LNCAP (cell line): ENCODE measurements around the gene TMEM266.

ENCODE experiments used
- CTCF ChIP-seq: fragments of 450-650 bp; IDR thresholded peaks from 2 replicates; pipeline ENCODE4 v1.5.1; 2017; ENCODE audit warnings: mild to moderate bottlenecking

Gene TMEM266

DNA sequence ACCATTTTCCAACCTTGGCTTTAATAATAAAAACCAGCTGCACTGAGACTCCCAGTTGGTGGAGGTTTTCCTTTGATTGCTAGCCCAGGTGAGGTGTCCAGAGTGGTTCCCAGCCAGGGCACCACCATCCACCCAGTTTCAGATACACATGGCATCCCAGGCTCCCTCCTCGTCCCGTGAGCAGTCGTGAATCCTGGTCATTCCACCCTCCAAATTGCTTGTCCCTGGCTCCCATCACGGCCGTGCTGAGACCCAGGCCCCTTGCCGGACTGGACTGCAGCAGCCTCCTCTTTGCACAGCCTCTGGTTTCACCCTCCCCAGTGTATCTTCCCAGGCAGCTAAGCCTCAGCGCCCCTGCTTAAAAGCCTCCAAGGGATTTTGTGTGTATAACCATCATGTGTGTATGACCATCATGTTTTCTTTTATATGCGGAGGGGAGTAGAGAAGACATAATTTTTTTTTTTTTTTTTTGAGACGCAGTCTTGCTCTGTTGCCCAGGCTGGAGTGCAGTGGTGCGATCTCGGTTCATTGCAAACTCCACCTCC, 145.2 kb downstream of the TMEM266 start:
- TF ChIP-seq CTCF: no peak

DNA sequence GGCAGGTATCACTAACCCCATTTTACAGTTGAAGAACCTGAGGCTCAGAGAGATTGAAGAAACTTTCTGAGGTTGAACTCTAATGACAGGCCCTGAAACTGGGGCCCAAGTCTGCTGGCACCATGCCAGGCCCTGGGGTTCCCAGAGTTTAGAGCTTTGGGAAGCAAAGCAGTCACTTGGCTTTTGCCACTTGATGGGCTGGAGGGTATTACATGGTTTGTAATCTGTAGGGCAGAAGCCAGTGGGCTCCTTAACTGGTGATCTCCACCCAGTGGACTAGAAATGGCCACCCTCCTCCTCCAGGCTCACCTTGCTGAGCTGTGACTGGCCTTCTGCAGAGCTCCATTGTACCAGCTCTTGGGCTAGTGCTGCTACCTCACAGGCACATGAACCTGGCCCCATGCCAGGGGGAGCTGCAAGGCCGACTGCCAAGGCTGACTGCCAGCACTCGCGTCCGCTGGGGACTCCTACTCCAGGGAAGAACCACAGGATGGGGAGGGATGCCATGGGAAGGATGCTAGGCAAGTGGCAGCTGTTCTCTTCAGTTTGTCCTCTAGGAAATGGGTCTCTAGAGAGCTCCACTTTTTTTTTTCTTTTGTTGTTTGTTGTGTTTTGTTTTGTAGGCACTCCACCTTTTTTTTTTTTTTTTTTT, 146.7 kb downstream of the TMEM266 start:
- no peak for TF ChIP-seq CTCF

DNA sequence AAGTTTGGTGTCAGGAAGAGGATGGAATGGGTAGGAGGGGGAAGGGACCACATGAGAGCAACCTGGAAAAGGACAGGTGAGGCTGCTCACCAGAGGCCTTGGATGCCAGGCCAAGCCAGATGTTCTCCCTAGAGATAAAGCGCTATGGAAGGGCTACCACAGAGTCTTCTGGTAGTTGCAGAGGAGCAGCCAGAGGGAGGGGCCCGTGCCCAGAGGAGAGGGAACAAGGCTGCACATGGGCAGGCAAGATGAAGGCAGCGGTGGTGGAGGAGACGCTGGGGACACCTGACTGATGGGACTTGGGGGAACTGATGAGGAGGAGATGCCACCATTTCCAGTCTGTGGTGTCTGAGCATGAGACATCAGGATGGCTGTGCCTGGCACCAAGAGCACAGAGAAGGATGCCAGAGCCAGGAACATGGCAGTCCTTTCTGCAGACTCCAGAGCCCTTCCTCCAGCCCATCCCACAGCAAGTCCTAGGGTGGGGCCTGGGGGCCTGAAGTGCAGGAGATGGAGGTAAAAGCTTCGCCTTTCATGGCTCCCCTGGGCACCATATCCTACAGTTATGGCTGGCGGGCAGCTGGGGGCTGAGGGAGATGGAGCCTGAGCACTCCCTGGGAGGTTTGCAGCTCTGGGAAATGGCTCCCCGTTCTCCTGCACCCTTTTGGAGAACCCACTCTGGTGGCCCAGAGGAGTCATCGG, 148.4 kb downstream of the TMEM266 start:
- TF ChIP-seq CTCF: no peak

DNA sequence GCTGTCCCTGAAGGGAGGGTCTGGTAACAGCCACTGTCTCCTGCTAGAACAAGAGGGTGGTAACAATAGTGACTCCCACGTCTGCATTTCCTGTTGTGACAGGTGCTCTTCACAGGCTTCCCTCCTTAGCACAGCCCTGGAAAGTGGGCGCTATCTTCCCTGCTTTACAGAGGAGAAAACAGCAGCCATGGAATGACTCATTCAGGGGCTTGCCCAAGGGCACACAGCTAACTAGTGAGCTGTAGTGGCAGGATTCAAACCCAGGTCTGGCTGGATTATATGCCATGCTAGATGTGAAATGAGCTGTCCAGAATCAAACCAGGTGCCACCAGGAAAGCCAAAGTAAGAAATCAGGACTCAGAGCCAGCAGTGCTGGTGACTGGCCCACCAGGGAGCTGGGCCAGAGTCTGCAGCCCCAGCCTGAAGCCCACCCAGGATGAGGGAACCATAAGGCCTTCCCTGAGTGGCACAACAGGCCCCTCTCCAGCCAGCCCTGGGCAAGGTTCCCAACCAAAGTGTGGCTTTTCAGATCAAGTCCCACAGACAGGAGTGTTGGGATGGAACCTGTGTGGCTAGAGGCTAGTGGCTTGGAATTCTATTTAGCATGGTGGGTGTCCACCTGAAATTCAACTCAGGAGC, 149.1 kb downstream of the TMEM266 start:
- no peak for TF ChIP-seq CTCF

DNA sequence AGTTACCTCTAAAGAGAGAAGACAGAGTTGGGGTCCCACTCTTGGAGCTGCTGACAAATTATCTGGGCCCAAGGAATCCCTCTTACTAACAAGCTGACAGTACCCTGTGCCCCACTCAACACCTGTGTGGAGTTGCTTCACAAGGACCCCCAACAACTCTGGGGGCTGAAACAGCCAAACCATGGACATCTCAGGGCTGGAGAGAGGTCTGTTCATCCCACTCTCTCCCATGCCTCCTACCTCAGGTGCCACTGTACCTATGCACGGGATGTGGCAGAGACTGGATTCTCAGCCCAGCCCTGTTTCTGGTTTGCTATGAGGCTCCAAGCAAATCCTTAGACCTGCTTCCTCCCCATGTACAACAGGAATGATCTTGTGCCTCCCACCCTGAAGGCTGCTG, 149.7 kb downstream of the TMEM266 start:
- TF ChIP-seq CTCF: no peak

DNA sequence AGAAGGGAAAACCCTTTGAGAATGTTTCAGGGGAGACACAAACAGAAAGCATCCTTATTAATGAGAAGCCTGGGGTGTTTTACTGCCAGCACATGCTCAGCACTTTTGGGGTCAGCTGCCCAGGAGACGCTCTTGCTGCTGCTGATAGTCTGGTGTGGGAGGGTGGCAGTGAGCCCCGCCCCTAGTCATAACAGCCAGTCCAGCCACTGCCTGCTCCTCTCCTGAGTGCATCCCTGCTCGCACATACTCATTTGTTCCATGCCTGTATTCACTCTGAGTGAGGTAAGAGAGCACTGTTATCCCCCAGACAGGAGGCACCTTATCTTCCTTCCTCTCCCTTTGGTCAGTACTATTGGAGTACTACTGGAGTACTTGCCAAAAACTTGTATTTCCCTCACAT, 150.2 kb downstream of the TMEM266 start:
- TF ChIP-seq CTCF: no peak

DNA sequence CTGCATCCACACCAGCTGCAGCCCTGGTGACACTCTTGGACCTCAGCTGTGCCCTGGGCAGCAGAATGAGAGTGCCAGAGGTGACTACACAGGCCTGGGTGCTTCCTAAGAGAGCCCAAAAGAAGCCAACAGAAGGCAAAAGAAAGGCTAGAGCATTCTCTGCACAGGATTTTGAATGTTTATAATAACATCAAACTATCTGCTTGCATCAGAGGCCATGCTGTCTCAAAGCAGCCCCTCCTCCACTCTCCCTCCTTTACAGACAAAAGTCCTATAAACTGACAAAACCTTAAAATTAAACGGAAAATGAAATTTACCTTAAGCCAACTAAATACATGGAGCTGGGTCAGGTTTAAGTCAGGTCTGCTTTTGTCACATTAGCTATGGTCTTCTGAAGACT, 155.8 kb downstream of the TMEM266 start:
- no peak for TF ChIP-seq CTCF
